Adrenal gland (tissue), 5 donors: Measurements from ENCODE around the gene CAGE1.

Experiments
- CTCF ChIP-seq, 6 experiments: fragments of 450-650 bp in 4 of 6; fragments of 200-600 bp in 2 of 6; sonication (generic) in 1 of 6; IDR thresholded peaks; 1 replicate in 5 of 6; 2 replicates in 1 of 6; pipeline versions ENCODE4 v1.5.1 to v1.8.0; 2016 to 2021; ENCODE audit warnings: antibody characterized with exemption in 6 of 6, mild to moderate bottlenecking in 2 of 6, moderate library complexity in 1 of 6
- POLR2A ChIP-seq, 2 donors: fragments of 450-650 bp; IDR thresholded peaks; one replicate each; pipeline ENCODE4 v1.6.1; 2017; ENCODE audit warnings: antibody characterized with exemption in 2 of 2, mild to moderate bottlenecking in 2 of 2, moderate library complexity in 1 of 2
- donor health status: DM: no; HTN: no; CAD: no.

- TF ChIP-seq CTCF (IDR thresholded peaks at IDR 0.05) (no peak), POLR2A (IDR thresholded peaks at IDR 0.05) (no peak)
Measured at GRCh38 chr6:7296602-7297001, 92.9 kb downstream of the CAGE1 start.
